ENCODE results near the gene LAMB4.

- TF ChIP-seq CTCF (IDR thresholded peaks at IDR 0.05) (no peak), EP300 (IDR thresholded peaks at IDR 0.05) (no peak), POLR2A (IDR thresholded peaks at IDR 0.05) (no peak), POLR2AphosphoS5 (IDR thresholded peaks at IDR 0.05) (no peak)
Observed at GRCh38 chr7:108029034-108029433, 101.1 kb downstream of the LAMB4 start.
